HCT116 (cell line): Measurements from ENCODE around the gene SH3BGRL3. TPM values are rescaled to one million over a fixed set of nuclear protein-coding genes. Genes with fewer than 3 reads are reported as not detected.

Experiments used
- ATAC-seq: fragments of 200-7000 bp; cut with Tn5 transposase; 2 replicates; pipeline ENCODE4 v1.9.1; 2020; ENCODE audit warnings: mild to moderate bottlenecking, moderate library complexity
- BruUV-seq: library from RNA; stranded (reverse); fragments of 400-500 nt; replicated peaks from 2 replicates; lab custom pipeline; 2021; lab: Mats Ljungman, UMichigan
- CTCF ChIA-PET: fragments of 300-600 bp; sonication (Branson Sonifier 250); formaldehyde crosslinking; loops from one replicate; lab custom pipeline; 2021; ENCODE audit warnings: antibody characterized with exemption; lab: Charles Lee
- POLR2A ChIA-PET: fragments of 300-600, 350-600 bp; sonication (Branson Sonifier 250); formaldehyde crosslinking; loops from one replicate; lab custom pipeline; 2021; ENCODE audit warnings: antibody characterized with exemption; lab: Charles Lee
- RAD21 ChIA-PET, 2 experiments: fragments of 300-600 bp; sonication (Branson Sonifier 250); formaldehyde crosslinking; loops; one replicate each; lab custom pipeline; 2023; ENCODE audit warnings: low total read pairs in 2 of 2; ENCODE audit not compliant: uncharacterized antibody in 2 of 2, unreplicated experiment in 2 of 2, low non-redundant PET in 1 of 2; lab: Charles Lee
- DNase-seq: peaks from one replicate; pipeline ENCODE4 v3.0.0-alpha.2; 2010; ENCODE audit warnings: low read depth, low spot score
- H2AFZ ChIP-seq: fragments of 200-600 bp; shearing (Covaris generic), sonication (generic); 2 replicates; pipeline ENCODE4 v1.6.1; 2017; ENCODE audit warnings: low read depth, mixed run types, mixed read lengths, antibody characterized with exemption, low read length; ENCODE audit not compliant: poor library complexity, severe bottlenecking
- H3K27ac ChIP-seq: 2 replicates; pipeline ENCODE4 v1.5.1; 2012; ENCODE audit warnings: low read depth, low read length
- H3K27me3 ChIP-seq: fragments of 200-600 bp; sonication (generic); 2 replicates; pipeline ENCODE4 v1.6.1; 2016; ENCODE audit warnings: mixed run types, low read length, mixed read lengths; ENCODE audit not compliant: insufficient read depth
- H3K36me3 ChIP-seq, 2 experiments: fragments of 200-500 bp in 1 of 2; fragments of 200-600 bp in 1 of 2; sonication (Bioruptor generic) in 1 of 2; sonication (generic) in 1 of 2; 2 replicates each; pipeline versions ENCODE4 v1.5.1 to v1.6.1; 2014 to 2016; ENCODE audit warnings: low read length in 2 of 2, inconsistent platforms in 1 of 2, mixed read lengths in 1 of 2, mixed run types in 1 of 2; ENCODE audit not compliant: insufficient read depth in 2 of 2, control insufficient read depth in 1 of 2
- H3K4me1 ChIP-seq, 2 experiments: fragments of 200-600 bp in 1 of 2; sonication (generic) in 1 of 2; 2 replicates each; pipeline versions ENCODE4 v1.5.1 to v1.6.1; 2012 to 2017; ENCODE audit warnings: low read length in 2 of 2, inconsistent platforms in 1 of 2, mild to moderate bottlenecking in 1 of 2, mixed read lengths in 1 of 2, mixed run types in 1 of 2, moderate library complexity in 1 of 2; ENCODE audit not compliant: insufficient read depth in 2 of 2, control insufficient read depth in 1 of 2
- H3K4me2 ChIP-seq: fragments of 200-600 bp; sonication (generic); 2 replicates; pipeline ENCODE4 v1.6.1; 2017; ENCODE audit warnings: mixed run types, low read length, mixed read lengths
- H3K4me3 ChIP-seq, 2 experiments: fragments of 200-600 bp in 1 of 2; sonication (generic) in 1 of 2; replicated peaks in 1 of 2; 2 replicates each; pipeline ENCODE4 v1.5.1; 2011 to 2016; ENCODE audit warnings: low read length in 2 of 2, control low read depth in 1 of 2, low read depth in 1 of 2, mild to moderate bottlenecking in 1 of 2, mixed read lengths in 1 of 2, mixed run types in 1 of 2
- H3K79me2 ChIP-seq: fragments of 200-600 bp; sonication (generic); 2 replicates; pipeline ENCODE4 v1.6.1; 2017; ENCODE audit warnings: mild to moderate bottlenecking, mixed run types, low read length, moderate library complexity, mixed read lengths; ENCODE audit not compliant: insufficient read depth
- H3K9ac ChIP-seq: fragments of 200-600 bp; sonication (generic); 2 replicates; pipeline ENCODE4 v1.6.1; 2016; ENCODE audit warnings: low read length, mixed read lengths
- H3K9me2 ChIP-seq: fragments of 200-600 bp; sonication (generic), shearing (Covaris generic); 2 replicates; pipeline ENCODE4 v1.6.1; 2017; ENCODE audit warnings: mixed run types, mild to moderate bottlenecking, moderate library complexity; ENCODE audit not compliant: insufficient read depth
- H3K9me3 ChIP-seq, 2 experiments: fragments of 200-500 bp in 1 of 2; fragments of 200-600 bp in 1 of 2; sonication (Bioruptor generic) in 1 of 2; sonication (generic) in 1 of 2; 2 replicates each; pipeline ENCODE4 v1.6.1; 2014 to 2017; ENCODE audit warnings: low read length in 2 of 2, mixed read lengths in 2 of 2, inconsistent platforms in 1 of 2, low read depth in 1 of 2, mild to moderate bottlenecking in 1 of 2, mixed run types in 1 of 2, moderate library complexity in 1 of 2; ENCODE audit not compliant: control insufficient read depth in 1 of 2, insufficient read depth in 1 of 2
- H4K20me1 ChIP-seq: fragments of 200-600 bp; sonication (generic), shearing (Covaris generic); 2 replicates; pipeline ENCODE4 v1.6.1; 2017; ENCODE audit warnings: mixed run types, mild to moderate bottlenecking, moderate library complexity; ENCODE audit not compliant: insufficient read depth
- CBX3 ChIP-seq: IDR thresholded peaks from 2 replicates; pipeline ENCODE4 v1.6.1; 2012; ENCODE audit warnings: low read depth
- FOSL1 ChIP-seq: IDR thresholded peaks from 2 replicates; pipeline ENCODE4 v1.6.1; 2012; ENCODE audit warnings: low read depth
- RAD21 ChIP-seq: IDR thresholded peaks from 2 replicates; pipeline ENCODE4 v1.6.1; 2012; ENCODE audit warnings: low read depth, mild to moderate bottlenecking
- SIN3A ChIP-seq: IDR thresholded peaks from 2 replicates; pipeline ENCODE4 v1.6.1; 2012; ENCODE audit warnings: low read depth
- SP1 ChIP-seq: IDR thresholded peaks from 2 replicates; pipeline ENCODE4 v1.6.1; 2012; ENCODE audit warnings: low read depth
- SRF ChIP-seq: IDR thresholded peaks from 2 replicates; pipeline ENCODE4 v1.6.1; 2012; ENCODE audit warnings: low read depth
- TCF7L2 ChIP-seq: IDR thresholded peaks from 2 replicates; pipeline ENCODE4 v1.7.0; 2011; ENCODE audit warnings: borderline replicate concordance, inconsistent platforms; ENCODE audit not compliant: insufficient read depth, insufficient read length; ENCODE audit errors: extremely low read depth
- ZFX ChIP-seq: fragments of 450-650 bp; IDR thresholded peaks from 2 replicates; pipeline ENCODE4 v1.6.1; 2017
- intact Hi-C: fragments of 100-400 bp; cut with micrococcal nuclease; formaldehyde crosslinking; loops from 2 replicates; pipeline ENCODE4 v1.10.0; 2022
- total RNA-seq: library from RNA; stranded (reverse); gene quantifications from one replicate; pipeline ENCODE4 v1.2.1, GENCODE V29; 2021; ENCODE audit not compliant: unreplicated experiment
- TF ChIP-seq, protein P1 (sequence below): IDR thresholded peaks from 2 replicates; pipeline ENCODE4 v1.6.1; 2012
- TF ChIP-seq, protein P2 (sequence below): IDR thresholded peaks from 2 replicates; pipeline ENCODE4 v1.6.1; 2011; ENCODE audit warnings: mild to moderate bottlenecking, low read length, moderate library complexity; ENCODE audit not compliant: insufficient replicate concordance; ENCODE audit errors: extremely low read depth

The SH3BGRL3 gene
- total RNA-seq, 1 experiment from 2014 or later: 112 TPM

DNA sequence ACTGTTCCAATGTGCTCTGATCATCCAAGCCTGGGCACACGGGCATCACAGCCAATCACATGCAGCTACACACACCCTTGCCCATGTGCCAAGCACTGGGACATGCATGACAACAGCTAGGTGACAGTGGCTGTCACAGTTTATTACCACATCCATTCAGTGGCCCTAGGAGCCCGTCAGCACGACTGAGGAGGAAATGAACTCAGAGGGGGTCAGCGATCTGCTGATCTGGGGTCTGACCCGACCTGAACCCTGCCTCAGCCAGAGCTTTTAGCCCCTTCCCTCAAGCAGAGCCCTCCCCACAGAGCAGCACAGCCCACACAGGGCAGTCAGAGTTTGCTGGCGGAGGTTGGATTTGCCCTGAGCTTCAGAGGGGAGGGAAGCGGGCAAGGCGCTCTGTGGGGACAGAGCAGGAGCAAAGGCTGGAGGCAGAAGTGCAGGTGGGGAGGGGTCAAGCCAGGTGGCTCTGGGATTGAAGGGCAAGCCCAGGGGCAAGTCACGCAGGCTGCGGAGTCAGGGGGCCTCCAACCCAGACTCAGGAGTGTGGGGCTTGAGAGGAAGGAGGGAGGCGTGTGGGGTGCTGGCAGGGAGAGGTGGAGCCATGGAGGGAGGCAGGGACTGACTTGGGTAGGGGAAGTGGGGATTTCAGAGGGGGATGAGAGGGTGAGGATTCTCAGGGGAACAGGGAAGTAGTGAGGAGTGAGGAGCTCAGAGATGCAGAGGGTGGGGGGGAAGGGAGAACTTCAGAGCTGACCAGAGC is 10.4 kb downstream of the SH3BGRL3 start:
- TF ChIP-seq SRF (no peak), SP1 (no peak)
- intact Hi-C loops: no loop called here
- H3K27ac ChIP-seq: no peak overlapping the region
- no peak overlapping the region for H2AFZ ChIP-seq
- no peak overlapping the region for H3K4me3 ChIP-seq
- ATAC-seq (no peak), DNase-seq (no peak)
- H3K9ac ChIP-seq: no peak overlapping the region
- H3K4me1 ChIP-seq: peaks cover 5 to 16% of the 10 kb centered on the region in 2 experiments
- no peaks in the 10 kb centered on the region for H3K27me3 ChIP-seq
- CTCF ChIA-PET: no interaction called here
- POLR2A ChIA-PET: no interaction called here
- H3K9me2 ChIP-seq: no peaks in the 10 kb centered on the region
- no peaks in the 10 kb centered on the region for H3K36me3 ChIP-seq
- H3K9me3 ChIP-seq: no peaks in the 10 kb centered on the region
- no peak overlapping the region for H3K4me2 ChIP-seq
- no TSS peak for BruUV-seq
- H4K20me1 ChIP-seq: no peaks in the 10 kb centered on the region
- RAD21 ChIA-PET: no interaction called here
- H3K79me2 ChIP-seq: no peaks in the 10 kb centered on the region

DNA sequence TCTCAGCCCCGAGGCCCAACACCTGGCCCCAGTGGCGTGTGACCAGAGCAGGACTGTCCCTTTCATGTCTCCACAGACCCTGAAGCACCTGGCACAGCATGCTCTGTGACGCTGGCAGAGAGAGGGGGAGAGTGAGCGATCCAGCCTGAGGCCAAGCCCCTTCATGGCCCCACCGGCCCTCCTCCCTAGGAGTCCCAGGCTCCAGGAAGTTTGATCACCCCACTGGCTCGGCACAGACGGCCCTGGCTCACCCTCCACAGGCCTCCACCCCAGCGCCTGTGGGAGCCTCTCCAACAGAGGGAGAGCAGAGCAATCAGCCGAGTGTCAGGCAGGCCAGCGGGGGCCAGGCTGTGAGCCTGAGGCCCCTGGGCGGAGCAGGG is 11.0 kb downstream of the SH3BGRL3 start:
- H3K9ac ChIP-seq: no peak overlapping the region
- no peaks in the 10 kb centered on the region for H3K9me3 ChIP-seq
- no peaks in the 10 kb centered on the region for H3K36me3 ChIP-seq
- no peak overlapping the region for H3K27ac ChIP-seq
- H3K79me2 ChIP-seq: no peaks in the 10 kb centered on the region
- peaks cover 0 to 11% of the 10 kb centered on the region in 2 experiments; a peak in 2 of 4 replicates for H3K4me1 ChIP-seq
- no peak overlapping the region for H3K4me3 ChIP-seq
- no peak overlapping the region for H2AFZ ChIP-seq
- no peaks in the 10 kb centered on the region for H4K20me1 ChIP-seq
- no peaks in the 10 kb centered on the region for H3K27me3 ChIP-seq
- no peak overlapping the region for H3K4me2 ChIP-seq
- DNase-seq (no peak), ATAC-seq (no peak)
- no TSS peak for BruUV-seq
- ChIA-PET RAD21 (no interaction called here), POLR2A (no interaction called here), CTCF (no interaction called here)
- TF ChIP-seq, protein P1, sequence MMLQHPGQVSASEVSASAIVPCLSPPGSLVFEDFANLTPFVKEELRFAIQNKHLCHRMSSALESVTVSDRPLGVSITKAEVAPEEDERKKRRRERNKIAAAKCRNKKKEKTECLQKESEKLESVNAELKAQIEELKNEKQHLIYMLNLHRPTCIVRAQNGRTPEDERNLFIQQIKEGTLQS: no peak
- TF ChIP-seq, protein P2, sequence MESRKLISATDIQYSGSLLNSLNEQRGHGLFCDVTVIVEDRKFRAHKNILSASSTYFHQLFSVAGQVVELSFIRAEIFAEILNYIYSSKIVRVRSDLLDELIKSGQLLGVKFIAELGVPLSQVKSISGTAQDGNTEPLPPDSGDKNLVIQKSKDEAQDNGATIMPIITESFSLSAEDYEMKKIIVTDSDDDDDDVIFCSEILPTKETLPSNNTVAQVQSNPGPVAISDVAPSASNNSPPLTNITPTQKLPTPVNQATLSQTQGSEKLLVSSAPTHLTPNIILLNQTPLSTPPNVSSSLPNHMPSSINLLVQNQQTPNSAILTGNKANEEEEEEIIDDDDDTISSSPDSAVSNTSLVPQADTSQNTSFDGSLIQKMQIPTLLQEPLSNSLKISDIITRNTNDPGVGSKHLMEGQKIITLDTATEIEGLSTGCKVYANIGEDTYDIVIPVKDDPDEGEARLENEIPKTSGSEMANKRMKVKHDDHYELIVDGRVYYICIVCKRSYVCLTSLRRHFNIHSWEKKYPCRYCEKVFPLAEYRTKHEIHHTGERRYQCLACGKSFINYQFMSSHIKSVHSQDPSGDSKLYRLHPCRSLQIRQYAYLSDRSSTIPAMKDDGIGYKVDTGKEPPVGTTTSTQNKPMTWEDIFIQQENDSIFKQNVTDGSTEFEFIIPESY: no peak
- no peak for TF ChIP-seq ZFX
- no peak for TF ChIP-seq SP1
- no peak for TF ChIP-seq SRF
- TF ChIP-seq SIN3A: no peak
- no peak for TF ChIP-seq CBX3
- TF ChIP-seq RAD21: no peak
- TF ChIP-seq TCF7L2: no peak
- no peak for TF ChIP-seq FOSL1
- intact Hi-C loops: no loop called here
- no peaks in the 10 kb centered on the region for H3K9me2 ChIP-seq
